Liver (tissue), 9 donors: ENCODE results near the gene AOAH. TPM values are rescaled to one million over a fixed set of nuclear protein-coding genes. Genes with fewer than 3 reads are reported as not detected.

Experiments
- DNase-seq: peaks from one replicate; pipeline ENCODE4 v3.0.0-alpha.2; 2017; ENCODE audit warnings: low spot score
- H3K27ac ChIP-seq, 2 donors: one replicate each; pipeline ENCODE4 v1.7.0; 2013; ENCODE audit warnings: inconsistent platforms in 2 of 2, low read length in 2 of 2, control low read depth in 1 of 2, low read depth in 1 of 2, mild to moderate bottlenecking in 1 of 2
- H3K27me3 ChIP-seq, 4 donors: one replicate each; pipeline versions ENCODE4 v1.6.1 to v1.7.0; 2013; ENCODE audit warnings: low read length in 3 of 4, inconsistent platforms in 1 of 4, mild to moderate bottlenecking in 1 of 4, moderate library complexity in 1 of 4; ENCODE audit not compliant: control insufficient read depth in 4 of 4, insufficient read depth in 4 of 4
- H3K36me3 ChIP-seq, 4 donors: one replicate each; pipeline versions ENCODE4 v1.6.1 to v1.7.0; 2013; ENCODE audit warnings: low read length in 3 of 4, mild to moderate bottlenecking in 3 of 4, low read depth in 1 of 4, moderate library complexity in 1 of 4; ENCODE audit not compliant: control insufficient read depth in 4 of 4, insufficient read depth in 3 of 4
- H3K4me1 ChIP-seq, 4 donors: one replicate each; pipeline versions ENCODE4 v1.6.1 to v1.7.0; 2013; ENCODE audit warnings: low read length in 3 of 4, mild to moderate bottlenecking in 3 of 4, moderate library complexity in 1 of 4; ENCODE audit not compliant: control insufficient read depth in 4 of 4, insufficient read depth in 4 of 4
- H3K4me3 ChIP-seq, 3 donors: one replicate each; pipeline versions ENCODE4 v1.6.1 to v1.7.0; 2013; ENCODE audit warnings: low read length in 3 of 3, control low read depth in 1 of 3, low read depth in 1 of 3, mild to moderate bottlenecking in 1 of 3
- H3K9ac ChIP-seq, 2 donors: one replicate each; pipeline ENCODE4 v1.7.0; 2013; ENCODE audit warnings: low read length in 2 of 2, mild to moderate bottlenecking in 2 of 2, moderate library complexity in 2 of 2, control low read depth in 1 of 2, low read depth in 1 of 2
- H3K9me3 ChIP-seq, 4 donors: one replicate each; pipeline versions ENCODE4 v1.6.1 to v1.7.0; 2013; ENCODE audit warnings: low read length in 3 of 4; ENCODE audit not compliant: control insufficient read depth in 4 of 4
- FOXA2 ChIP-seq: IDR thresholded peaks from 2 replicates; pipeline ENCODE4 v1.6.1; 2016; ENCODE audit warnings: antibody characterized with exemption
- GABPA ChIP-seq, 2 donors: IDR thresholded peaks in 1 of 2; conservative IDR thresholded peaks in 1 of 2; 2 replicates each; pipeline ENCODE4 v1.6.1; 2016; ENCODE audit warnings: antibody characterized with exemption in 2 of 2, mild to moderate bottlenecking in 1 of 2, moderate library complexity in 1 of 2
- HNF4G ChIP-seq: IDR thresholded peaks from 2 replicates; pipeline ENCODE4 v1.6.1; 2016; ENCODE audit warnings: antibody characterized with exemption
- MAX ChIP-seq: IDR thresholded peaks from 2 replicates; pipeline ENCODE4 v1.6.1; 2016; ENCODE audit warnings: antibody characterized with exemption
- NR2F2 ChIP-seq: IDR thresholded peaks from 2 replicates; pipeline ENCODE4 v1.6.1; 2016; ENCODE audit warnings: antibody characterized with exemption
- REST ChIP-seq: IDR thresholded peaks from 2 replicates; pipeline ENCODE4 v1.6.1; 2016; ENCODE audit warnings: antibody characterized with exemption, mild to moderate bottlenecking
- RXRA ChIP-seq, 2 donors: IDR thresholded peaks; 2 replicates each; pipeline ENCODE4 v1.6.1; 2017 to 2018; ENCODE audit warnings: antibody characterized with exemption in 2 of 2, mild to moderate bottlenecking in 1 of 2
- SP1 ChIP-seq: IDR thresholded peaks from 2 replicates; pipeline ENCODE4 v1.6.1; 2018; ENCODE audit warnings: antibody characterized with exemption, mild to moderate bottlenecking
- TAF1 ChIP-seq: conservative IDR thresholded peaks from 2 replicates; pipeline ENCODE4 v1.6.1; 2016; ENCODE audit warnings: antibody characterized with exemption, mild to moderate bottlenecking
- YY1 ChIP-seq: IDR thresholded peaks from 2 replicates; pipeline ENCODE4 v1.6.1; 2016; ENCODE audit warnings: antibody characterized with exemption, mild to moderate bottlenecking
- ZBTB33 ChIP-seq: IDR thresholded peaks from 2 replicates; pipeline ENCODE4 v1.6.1; 2016; ENCODE audit warnings: antibody characterized with exemption
- WGBS: extraction: QIAGEN DNeasy Blood & Tissue Kit; methylation state at CpG from one replicate; pipeline ENCODE4 v1.1.7; 2013; 5-methylcytosine and 5-hydroxymethylcytosine counted together
- polyA plus RNA-seq, 2 donors: library from polyadenylated mRNA; stranded (reverse) in 1 of 2; unstranded in 1 of 2; fragments of 200-250 nt in 1 of 2; fragments of >200 nt in 1 of 2; fragmentation: Nextera tagmentation in 1 of 2; extraction: Ambion mirVana in 1 of 2; gene quantifications; one replicate each; pipeline versions ENCODE4 v1.2.1 to v1.2.3, GENCODE V29; 2013 to 2015
- total RNA-seq, 2 donors: library from RNA; depleted of rRNA; stranded (reverse); fragments of >200 nt; gene quantifications; one replicate each; pipeline ENCODE4 v1.2.3, GENCODE V29; 2014
- donor health status: healthy.
- donor health status: healthy.
- donor health status: healthy.
- donor health status: healthy.
- donor health status: healthy.

AOAH gene
- total and polyA plus RNA-seq, 4 donors, result 2.4 to 26.7 (median 5.8) TPM

DNA sequence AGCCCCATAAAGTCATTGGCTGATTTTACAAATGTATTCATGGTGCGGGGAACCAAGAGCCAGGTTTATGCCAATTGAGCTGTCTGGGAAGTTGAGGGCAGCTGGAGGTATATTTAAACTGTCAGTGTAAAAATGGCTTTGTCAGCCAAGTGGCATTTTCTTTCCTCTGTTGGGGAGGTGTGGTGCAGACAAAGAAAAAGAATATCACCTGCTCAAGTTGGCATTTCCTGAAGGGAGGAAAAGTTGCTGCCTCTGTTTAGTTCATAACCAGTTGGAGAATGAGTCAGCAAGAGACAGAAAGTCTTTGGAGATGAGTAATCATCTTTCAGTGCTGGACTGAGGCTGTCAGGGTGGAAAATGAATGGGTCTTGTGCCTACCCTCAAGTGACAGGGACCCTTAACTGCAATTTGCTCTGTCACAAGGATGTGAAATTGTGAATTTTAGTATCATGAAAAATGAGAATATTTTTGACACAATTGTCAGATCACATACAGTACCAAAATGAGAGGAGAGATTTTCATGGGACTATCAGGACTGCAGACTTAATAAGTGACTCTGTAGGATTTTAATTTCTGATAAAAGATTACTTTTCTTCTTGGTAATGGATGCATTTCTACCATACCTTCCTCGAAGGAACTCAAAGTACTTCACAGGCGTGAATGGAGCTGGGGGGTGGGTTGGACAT, 197.3 kb downstream of the AOAH start (continued):
- TF ChIP-seq REST, result no peak
- no peak for TF ChIP-seq NR2F2
- no peak for TF ChIP-seq GABPA (IDR thresholded peaks at IDR 0.05 in 1 of 2, conservative IDR thresholded peaks at IDR 0.05 in 1 of 2)
- TF ChIP-seq TAF1, result no peak
- TF ChIP-seq HNF4G, result no peak
- no peak for TF ChIP-seq YY1
- no peak for TF ChIP-seq SP1

GRCh38 chr7:36523371-36524101, 200.8 kb downstream of the AOAH start:
- Histone ChIP-seq H3K4me1 (no peaks in the 10 kb centered on the region), H3K9ac (no peak overlapping the region), H3K27ac (no peak overlapping the region), H3K4me3 (no peak overlapping the region), H3K27me3 (no peaks in the 10 kb centered on the region), H3K9me3 (no peaks in the 10 kb centered on the region), H3K36me3 (no peaks in the 10 kb centered on the region)
- WGBS, result 93% methylated on average over 6 of the region's 6 CpGs
- DNase-seq, result no peak
- TF ChIP-seq ZBTB33 (no peak), NR2F2 (no peak), RXRA (IDR thresholded peaks at IDR 0.05) (no peak)

DNA sequence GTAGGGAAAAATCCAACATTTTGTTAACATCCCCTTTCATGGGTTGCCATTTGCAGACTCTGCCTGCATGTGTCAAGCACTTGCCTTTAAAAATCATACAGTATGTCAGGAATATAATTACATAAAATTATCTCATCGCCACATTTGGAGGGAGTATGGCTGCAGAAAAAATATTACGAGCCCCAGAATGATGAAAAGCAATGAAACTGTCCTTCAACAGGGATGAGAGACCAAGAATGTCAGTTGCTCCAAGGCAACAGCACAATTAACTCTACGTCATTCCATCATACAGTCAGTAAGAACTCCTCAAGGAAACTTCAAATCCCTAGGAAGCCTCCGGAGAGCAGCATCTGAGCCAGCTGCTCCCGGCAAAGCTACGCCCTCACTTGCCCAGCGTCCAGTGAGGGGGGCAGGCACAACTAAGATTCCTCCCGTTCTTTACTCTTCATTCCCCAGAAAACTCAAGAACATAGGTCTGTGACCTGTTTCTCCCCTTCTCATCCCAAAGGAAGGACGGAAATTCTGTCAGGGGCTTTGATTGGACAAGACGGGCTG, 201.8 kb downstream of the AOAH start:
- no peak for DNase-seq
- no peak for TF ChIP-seq FOXA2
- TF ChIP-seq TAF1, result no peak
- no peak for TF ChIP-seq HNF4G
- no peak for TF ChIP-seq MAX
- Histone ChIP-seq H3K27me3 (no peaks in the 10 kb centered on the region), H3K4me1 (no peaks in the 10 kb centered on the region), H3K27ac (no peak overlapping the region), H3K9ac (no peak overlapping the region), H3K4me3 (no peak overlapping the region), H3K36me3 (no peaks in the 10 kb centered on the region), H3K9me3 (no peaks in the 10 kb centered on the region)
- 86% methylated on average over 10 of the region's 10 CpGs for WGBS
